GM10847 (cell line): Measurements from ENCODE around the gene MESD.

Experiments used
- POLR2A ChIP-seq: IDR thresholded peaks from 2 replicates; pipeline ENCODE4 v1.6.1; 2011; ENCODE audit not compliant: insufficient read length; ENCODE audit errors: extremely low read depth

Gene MESD

GRCh38 chr15:80940851-80941250 lies 48.8 kb downstream of the MESD start:
- no peak for TF ChIP-seq POLR2A

- TF ChIP-seq POLR2A = no peak
Measured at GRCh38 chr15:80940331-80940730, 49.3 kb downstream of the MESD start.

- no peak for TF ChIP-seq POLR2A
Measured at GRCh38 chr15:80939216-80939615, 50.4 kb downstream of the MESD start.

GRCh38 chr15:80937718-80938117 lies 51.9 kb downstream of the MESD start:
- TF ChIP-seq POLR2A = no peak

GRCh38 chr15:80936288-80937078 lies 53.1 kb downstream of the MESD start:
- TF ChIP-seq POLR2A = no peak

GRCh38 chr15:80934761-80935221 lies 54.8 kb downstream of the MESD start:
- TF ChIP-seq POLR2A = no peak

GRCh38 chr15:80932989-80933388 lies 56.6 kb downstream of the MESD start:
- no peak for TF ChIP-seq POLR2A

- TF ChIP-seq POLR2A = no peak
Measured at GRCh38 chr15:80932513-80932815, 57.2 kb downstream of the MESD start.

GRCh38 chr15:80931721-80932512 lies 57.7 kb downstream of the MESD start:
- TF ChIP-seq POLR2A = no peak

GRCh38 chr15:80931191-80931590 lies 58.4 kb downstream of the MESD start:
- no peak for TF ChIP-seq POLR2A

GRCh38 chr15:80929689-80930088 lies 59.9 kb downstream of the MESD start:
- TF ChIP-seq POLR2A = no peak

- no peak for TF ChIP-seq POLR2A
Measured at GRCh38 chr15:80929225-80929624, 60.4 kb downstream of the MESD start.

- no peak for TF ChIP-seq POLR2A
Measured at GRCh38 chr15:80926126-80926525, 63.5 kb downstream of the MESD start.

- no peak for TF ChIP-seq POLR2A
Measured at GRCh38 chr15:80925597-80926059, 64.0 kb downstream of the MESD start.

GRCh38 chr15:80924278-80924677 lies 65.3 kb downstream of the MESD start:
- TF ChIP-seq POLR2A = no peak

GRCh38 chr15:80923668-80924067 lies 66.0 kb downstream of the MESD start:
- TF ChIP-seq POLR2A = no peak
